Medulla oblongata (tissue), 1 donor: ENCODE results near the gene PRND.
A peak's percentile ranks its signal among the peaks of the same experiment; 100 is the strongest.
"Not testable (repeated sequence)": the region's sequence is repeated elsewhere in the genome, so short reads cannot be mapped to it uniquely, and the experiment has no call there.

Source experiments
- DNase-seq: peaks from one replicate; pipeline ENCODE4 v3.0.0-alpha.2; 2015; ENCODE audit errors: extremely low spot score

PRND gene

DNA sequence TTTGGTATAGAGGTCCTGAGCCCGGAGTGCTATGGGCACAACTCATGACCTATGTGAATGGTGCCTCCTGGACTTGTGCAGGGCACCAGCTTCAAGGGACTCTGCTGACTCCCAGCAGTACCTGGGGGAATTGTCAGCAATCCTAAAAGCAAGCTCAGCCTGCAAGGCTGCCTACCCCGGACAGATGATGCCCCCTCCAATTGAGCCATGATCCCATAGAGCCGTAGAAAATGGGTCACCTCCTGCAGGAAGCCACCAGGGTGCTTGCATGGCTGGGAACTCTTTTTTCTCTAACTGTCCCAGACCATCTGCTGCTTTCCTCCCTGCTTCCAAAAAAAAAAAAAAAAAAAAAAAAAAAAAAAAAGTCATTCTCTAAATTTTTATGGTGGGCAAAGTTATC, 12.9 kb upstream of the PRND start:
- DNase-seq = no peak

DNA sequence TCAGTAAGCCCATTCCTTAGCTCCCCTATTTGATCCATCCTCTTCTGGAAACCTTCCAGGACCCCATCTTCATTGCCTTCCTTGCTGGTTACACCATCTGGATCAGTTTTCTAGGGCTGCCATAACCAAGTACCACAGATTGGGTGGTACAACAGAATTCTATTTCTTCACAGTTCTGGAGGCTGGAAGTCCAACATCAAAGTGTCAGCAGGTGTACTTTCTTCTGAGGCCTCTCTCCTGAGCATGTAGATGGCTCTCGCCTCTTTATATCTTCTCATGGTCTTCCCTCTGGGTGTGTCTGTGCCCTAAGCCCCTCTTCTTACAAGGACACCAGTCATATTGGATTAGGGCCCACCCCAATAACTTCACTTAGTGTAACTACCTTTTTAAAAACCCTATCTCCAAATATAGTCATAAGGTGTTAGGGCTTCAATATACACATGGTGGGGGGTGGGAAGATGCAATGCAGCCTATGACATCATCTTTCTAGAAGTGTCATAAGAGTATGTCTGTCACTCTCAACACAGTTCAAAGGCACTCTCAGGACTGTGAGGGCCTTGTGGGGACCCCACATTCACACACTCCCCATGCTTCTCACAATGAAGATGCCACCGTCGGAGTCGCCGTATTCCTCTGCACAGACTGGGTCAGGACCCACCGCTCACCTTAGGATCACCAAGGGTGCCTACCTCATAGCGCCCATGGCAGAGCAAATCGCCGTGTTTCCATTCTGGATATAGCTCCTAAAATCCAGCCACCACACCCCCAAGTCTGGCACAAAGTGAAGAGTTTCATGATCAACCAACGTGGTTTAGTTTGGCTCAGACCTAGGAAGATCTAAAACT, 12.2 kb upstream of the PRND start:
- no peak for DNase-seq

DNA sequence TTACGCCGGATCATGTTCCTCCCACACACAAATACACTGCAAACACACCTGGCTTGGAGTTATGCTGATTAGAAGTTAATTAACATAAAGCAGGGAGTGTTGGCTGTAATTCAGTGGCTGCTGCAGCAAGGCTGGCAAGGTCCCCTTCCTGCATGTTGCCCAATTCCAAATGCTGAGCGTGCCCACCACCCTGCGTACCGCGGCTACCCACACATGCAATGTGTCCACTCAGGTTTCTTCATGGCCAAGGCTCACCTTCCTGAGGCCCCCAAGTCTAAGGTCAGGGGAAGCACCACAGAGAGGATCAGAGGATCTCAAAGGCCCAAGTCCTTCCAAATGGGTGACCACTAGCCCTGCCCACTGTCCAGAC, 11.6 kb upstream of the PRND start:
- no peak for DNase-seq

DNA sequence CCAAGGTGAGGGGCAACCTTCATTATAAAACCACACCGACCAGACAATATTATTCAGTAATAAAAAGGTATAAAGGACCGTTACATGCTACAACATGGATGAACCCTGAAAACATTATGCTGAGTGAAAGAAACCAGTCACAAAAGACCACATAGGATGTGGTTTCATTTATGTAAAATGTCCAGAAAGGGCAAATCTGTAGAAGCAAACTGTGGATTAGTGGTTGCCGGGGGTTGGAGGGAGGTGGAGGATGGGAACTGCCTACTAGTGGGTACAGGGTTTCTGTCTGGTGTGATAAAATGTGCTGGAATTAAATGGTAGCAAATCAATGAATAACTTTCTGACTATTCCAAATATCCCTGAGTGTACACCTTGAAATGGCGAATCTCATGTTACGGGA, 10.2 kb upstream of the PRND start:
- no peak for DNase-seq

DNA sequence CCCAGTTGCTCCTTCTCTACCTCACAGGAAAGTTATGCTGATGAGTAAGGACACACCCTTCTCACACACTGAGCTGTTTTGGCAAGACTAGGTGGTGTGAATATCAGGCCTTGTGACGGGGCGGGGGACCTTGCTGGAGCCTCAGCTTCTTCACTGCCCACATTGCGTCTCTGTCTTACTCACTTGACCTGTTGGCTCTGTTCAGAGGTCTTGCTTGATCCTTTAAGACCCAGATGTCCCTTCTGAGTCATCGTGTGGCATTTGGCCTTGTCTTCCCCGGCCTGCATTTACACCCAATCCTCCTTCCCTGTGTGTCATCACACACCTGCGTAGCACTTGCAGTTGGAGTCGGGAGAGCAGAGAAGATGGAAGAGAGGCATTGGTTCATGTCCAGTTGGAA, 8.3 kb upstream of the PRND start:
- no peak for DNase-seq

DNA sequence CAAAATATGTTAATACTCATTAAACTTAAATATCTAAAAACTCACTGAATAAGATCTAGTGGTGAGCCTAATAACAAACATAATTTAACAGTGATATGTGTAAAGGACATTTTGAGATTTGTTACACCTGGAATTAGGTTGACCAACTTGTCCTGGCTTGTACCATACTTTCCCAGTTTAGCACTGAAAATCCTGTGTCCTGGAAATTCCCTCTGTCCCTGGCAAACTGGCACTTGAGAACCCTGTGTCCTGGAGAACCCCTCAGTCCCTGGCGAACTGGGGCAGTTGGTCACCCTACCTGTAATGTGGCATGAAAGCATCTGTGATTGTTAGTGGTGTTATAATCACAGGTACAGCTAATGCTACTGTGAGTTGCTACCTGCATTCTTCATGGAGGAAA, 6.9 kb upstream of the PRND start:
- DNase-seq = no peak

DNA sequence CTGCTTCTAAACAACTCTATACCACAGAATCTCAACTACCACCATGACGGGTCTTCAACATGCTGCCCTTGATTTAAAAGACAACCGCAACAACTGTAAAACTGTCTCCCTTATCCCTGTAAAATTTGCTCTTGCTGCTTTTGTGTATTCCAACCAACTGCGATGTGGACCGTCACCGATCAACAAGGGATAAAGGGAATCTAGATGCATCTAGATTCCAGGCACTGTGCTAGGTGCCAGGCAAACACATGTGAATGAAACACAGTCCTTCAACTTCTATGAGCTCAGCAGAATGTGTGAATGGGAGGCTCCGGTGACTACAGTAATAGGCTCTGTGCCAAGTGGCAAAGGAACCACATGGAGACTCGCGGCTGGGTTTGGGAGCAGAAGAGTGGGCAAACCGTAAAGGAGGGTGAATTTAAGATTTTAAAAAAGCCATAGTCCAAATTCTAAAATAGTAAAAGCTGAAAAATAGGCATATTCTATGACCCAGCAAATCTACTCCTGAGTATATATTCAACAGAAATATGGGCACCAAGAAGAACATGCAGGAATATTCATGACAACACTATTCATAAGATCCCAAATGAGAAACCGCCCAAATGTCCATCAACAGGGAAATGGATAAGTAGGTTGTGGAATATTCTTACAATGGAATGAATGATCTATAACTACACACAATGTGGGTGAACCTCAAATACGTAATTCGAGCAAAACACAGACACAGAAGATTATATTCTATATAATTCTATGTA, 3.7 kb upstream of the PRND start:
- DNase-seq = peak; percentile 55

DNA sequence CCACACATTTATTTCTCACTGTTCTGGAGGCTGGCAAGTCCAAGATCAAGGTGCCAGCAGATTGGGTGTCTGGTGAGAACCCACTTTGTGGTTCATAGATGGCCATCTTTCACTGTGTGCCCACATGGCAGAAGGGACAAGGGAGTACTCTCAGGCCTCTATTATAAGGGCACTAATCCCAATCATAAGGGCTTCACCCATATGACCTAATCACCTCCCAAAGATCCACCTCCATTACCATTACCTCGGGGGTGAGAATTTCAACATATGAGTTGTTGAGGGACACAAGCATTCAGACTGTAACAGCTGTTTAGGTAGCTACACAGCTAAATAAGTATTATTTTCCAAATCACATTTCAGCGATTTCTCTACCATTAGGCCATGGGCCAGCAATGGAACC, 2.5 kb upstream of the PRND start:
- no peak for DNase-seq

DNA sequence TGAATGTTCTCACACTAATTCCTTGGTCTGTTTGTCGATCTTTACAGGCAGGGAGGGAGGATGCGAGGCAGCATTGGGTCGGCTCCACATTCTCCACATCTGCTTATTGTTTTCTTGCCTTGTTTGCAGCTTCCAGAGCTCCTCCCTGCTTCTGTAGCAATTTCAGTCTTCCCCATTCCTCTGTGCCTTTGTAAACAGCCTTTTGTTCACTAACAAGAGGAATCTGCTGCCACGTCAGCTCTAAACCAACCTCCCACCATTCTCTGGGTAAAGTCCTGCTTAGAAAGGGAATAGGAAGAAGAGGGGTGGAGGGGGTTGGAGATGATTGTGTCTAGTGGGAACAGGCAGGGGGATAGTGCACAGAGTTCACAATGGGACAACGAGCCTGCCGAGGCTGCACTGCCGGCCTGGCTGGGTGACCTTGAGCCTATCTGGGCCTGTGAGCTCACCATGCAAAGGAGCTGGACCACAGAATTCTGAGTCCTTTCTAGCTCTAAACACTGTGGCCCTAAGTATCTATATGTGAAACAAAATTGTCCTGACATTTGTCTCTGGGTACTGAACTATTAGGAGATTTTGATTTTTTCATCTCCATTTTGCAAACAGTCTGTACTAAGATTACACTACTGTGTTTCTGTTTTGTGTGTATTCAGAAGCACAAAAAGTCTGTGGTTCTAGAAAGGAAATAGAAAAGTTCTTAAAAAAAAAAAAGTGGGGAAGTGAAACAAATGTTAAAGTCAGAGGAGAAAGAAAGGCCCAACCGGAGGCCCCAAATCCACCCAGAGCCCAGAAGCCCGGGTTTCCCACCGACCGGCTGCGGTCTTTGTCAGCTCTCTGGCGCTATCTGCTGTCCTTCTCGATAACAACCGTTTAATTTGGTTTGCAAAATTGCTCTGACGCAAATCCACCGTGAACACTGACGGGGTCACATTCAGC, 1.4 kb upstream of the PRND start:
- DNase-seq = peak; percentile 95

DNA sequence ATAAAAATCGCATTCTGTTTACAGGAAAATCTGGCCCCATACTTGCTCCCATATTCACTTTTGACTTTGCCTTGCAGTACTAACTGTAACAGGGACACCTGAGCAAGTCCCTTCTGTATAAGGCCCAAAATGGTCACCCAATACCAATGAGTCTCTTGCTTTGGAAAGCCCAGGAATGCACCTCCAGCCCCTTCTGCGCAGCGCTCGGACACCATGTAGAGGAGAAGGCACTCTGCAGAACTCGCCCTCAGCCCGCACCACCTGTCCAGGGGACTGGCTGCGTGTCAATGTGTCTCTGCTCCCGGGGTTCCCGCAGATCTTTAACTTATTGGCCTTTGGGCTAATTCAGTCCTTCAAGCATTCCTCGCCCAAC, 746 bp upstream of the PRND start:
- DNase-seq = no peak

DNA sequence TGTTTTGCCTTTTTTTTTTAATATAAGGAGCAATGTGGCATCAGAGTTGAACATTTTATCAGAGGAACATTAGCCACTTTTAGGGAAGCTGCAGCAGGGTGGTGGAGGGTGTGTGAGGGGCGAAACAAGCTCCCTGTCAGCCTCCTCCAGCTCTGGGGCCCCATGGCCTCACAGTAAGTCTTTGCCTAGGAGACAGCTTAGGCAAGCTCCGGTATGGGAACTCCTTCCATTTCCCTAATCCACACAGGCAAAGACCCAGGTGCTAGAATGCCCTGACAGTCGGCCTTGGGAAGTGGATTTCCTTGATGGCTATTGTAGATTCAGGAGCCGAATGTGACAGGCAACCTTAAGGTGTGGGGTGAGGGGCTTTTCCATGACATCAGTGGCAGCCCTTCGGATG, 862 bp downstream of the PRND start:
- DNase-seq = no peak

DNA sequence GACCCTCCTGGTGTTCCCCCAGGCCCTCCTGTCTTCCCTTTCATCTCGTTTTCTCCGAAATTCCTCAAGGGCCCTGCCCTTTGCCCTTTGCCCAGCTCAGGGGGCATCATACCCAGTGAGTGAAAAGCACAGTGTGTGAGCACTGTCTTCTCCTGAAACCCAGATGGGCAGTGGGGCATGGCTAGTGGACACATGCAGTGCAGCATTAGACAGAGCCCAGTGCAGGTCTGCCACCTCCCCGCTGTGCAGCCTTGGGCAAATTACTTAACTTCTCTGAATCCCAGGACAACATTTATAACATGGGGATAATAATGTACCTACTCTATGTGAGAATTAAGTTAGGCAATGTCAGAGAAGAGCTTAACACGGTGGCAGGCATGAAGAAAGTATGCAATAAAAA, 1.3 kb downstream of the PRND start:
- DNase-seq = no peak

DNA sequence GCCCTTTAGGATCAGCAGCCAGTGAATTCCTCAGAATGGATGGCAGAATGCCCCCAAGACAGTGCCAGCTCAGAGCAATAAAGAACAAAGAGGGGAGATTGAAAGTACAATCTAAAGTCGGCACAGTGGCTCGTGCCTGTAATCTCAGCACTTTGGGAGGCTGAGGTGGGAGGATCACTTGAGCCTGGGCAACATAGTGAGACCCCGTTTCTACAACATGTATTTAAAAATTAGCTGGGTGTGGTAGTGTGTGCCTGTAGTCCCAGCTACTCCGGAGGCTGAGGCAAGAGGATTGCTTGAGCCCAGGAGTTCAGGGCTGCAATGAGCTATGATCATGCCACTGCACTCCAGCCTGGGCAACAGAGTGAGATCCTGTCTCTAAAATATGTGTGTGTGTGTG, 1.8 kb downstream of the PRND start:
- not testable (repeated sequence) for DNase-seq

DNA sequence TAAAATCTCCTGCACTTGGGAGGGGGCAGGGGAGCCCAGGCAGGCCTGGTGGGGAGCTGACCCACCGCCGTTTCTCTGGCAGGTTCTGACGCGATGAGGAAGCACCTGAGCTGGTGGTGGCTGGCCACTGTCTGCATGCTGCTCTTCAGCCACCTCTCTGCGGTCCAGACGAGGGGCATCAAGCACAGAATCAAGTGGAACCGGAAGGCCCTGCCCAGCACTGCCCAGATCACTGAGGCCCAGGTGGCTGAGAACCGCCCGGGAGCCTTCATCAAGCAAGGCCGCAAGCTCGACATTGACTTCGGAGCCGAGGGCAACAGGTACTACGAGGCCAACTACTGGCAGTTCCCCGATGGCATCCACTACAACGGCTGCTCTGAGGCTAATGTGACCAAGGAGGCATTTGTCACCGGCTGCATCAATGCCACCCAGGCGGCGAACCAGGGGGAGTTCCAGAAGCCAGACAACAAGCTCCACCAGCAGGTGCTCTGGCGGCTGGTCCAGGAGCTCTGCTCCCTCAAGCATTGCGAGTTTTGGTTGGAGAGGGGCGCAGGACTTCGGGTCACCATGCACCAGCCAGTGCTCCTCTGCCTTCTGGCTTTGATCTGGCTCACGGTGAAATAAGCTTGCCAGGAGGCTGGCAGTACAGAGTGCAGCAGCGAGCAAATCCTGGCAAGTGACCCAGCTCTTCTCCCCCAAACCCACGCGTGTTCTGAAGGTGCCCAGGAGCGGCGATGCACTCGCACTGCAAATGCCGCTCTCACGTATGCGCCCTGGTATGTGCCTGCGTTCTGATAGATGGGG, 3.0 kb downstream of the PRND start:
- DNase-seq = no peak

DNA sequence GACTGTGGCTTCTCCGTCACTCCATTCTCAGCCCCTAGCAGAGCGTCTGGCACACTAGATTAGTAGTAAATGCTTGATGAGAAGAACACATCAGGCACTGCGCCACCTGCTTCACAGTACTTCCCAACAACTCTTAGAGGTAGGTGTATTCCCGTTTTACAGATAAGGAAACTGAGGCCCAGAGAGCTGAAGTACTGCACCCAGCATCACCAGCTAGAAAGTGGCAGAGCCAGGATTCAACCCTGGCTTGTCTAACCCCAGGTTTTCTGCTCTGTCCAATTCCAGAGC, 3.5 kb downstream of the PRND start:
- no peak for DNase-seq

DNA sequence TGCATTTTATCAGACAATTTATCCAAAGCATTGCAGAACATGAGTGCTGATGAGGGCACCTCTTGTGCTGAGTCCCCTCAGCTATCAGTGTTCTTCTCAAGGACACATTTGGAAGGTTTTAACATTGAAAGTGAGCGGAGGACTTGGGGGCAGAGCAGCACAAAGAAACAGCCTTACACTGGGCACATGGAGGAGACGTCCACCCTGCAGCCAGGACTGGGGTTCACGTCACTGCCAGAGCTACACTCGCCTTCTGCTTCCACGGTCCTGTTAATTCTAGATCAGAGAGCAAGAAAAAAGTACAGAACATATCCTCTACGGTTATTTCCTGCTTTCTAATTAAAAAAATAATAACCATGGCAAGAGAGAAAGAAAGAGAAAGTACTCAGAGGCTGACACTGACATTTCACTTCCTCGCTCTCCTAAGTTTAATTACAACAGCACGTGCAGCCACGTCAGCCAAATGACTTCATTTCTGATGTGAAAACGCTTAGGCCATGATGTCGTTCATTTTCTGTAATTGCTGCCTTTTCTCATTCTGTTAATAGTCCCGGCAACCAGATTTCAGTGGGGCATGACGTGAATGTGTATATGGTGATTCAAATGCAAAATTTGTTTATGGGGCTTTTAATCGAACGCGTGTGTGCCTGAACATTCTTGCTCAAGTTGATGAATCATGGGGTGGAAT, 5.1 kb downstream of the PRND start:
- DNase-seq = peak; percentile 37

DNA sequence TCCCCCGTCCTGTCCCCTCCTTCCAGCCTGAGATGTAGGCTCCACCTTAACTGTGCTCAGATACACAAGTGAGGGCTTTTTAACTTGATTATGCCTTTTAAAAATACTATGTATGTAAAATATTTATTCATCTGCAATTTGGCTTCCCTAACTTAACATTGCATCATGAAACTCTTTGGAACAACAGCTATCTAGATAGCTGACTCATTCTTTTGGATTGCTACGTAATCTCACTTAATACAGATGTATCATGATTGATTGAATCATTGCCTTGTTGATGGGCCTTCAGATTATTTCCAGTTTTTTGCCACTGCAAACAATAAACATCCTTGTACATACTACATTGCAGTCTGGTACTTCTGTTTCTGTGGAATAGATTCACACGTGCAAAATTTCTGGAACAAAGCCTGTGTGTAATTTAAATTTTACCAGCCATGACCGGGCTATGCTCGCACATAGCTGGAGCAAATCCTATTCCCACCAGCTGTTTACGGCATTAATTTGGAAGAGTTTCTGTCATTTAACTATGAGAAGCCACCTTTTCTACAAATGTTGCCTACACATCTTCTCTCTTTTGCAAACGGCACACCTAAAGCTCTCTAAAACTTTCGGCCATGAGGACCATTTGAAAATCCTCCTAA, 6.5 kb downstream of the PRND start:
- DNase-seq = no peak

DNA sequence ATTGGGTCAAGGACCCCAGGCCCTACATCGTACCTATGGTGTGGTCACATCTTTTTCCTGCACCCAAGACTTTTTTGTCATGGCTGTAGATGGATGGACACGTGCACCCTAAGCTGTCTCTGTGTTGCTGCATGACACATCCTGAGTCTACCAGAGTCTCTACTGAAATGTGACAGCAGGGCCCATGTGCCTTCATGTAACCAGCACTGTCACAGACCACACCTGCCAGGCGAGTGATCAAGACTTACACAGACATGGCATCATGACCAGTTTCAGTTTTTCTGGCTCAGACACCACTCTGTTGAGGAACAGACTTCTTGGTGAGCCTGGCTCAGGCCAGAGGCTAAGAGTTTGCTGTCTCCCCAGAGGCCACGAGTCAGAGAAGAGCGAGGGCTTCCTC, 7.6 kb downstream of the PRND start:
- no peak for DNase-seq

DNA sequence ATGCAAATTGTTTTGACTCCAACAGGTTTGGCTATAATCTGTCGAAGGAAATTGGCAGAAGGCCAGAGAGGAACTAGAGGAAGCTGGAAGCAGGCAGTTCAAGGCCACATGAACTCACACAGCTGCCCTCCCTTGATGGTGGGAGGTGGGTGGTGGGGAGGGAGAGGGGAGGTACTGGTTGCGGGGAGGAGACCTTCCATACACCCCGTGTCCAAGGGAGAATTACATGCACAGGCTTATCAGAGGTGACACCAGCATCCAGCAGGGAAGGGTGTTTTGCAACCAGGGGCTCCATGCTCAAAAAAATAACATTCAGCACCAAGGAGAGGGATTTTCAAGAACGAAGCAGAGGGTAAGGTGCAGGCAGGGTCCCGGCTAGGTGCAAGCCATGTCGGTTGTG, 9.1 kb downstream of the PRND start:
- no peak for DNase-seq

DNA sequence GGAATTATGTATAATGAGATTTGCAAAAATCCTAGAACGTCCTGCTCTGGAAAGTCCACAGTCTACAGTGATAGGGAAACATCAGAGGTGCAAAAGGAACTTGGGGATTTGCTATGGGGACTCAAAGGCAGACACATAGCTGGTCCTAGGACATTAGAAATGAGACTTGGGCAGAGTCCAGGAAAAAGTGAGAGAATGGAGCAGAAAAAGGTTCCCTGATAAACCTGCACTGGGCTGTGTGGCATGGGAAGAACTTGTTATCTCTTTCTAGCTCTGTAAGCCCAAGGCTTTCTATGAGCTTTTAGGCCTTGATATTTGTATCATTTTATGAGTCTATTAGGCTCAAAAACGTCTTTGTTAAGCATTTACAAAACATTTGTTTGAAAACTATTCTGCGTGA, 15.2 kb downstream of the PRND start:
- no peak for DNase-seq
